Activated CD8-positive, alpha-beta memory T cell treated with anti-CD3 and anti-CD28 coated beads, Interleukin-2, amount 50 U/mL, for 4 hours (primary cell): ENCODE data around the gene GFRA4.

Experiments used
- DNase-seq: peaks from one replicate; pipeline ENCODE4 v3.0.0-alpha.2; 2020

GFRA4 gene

DNA sequence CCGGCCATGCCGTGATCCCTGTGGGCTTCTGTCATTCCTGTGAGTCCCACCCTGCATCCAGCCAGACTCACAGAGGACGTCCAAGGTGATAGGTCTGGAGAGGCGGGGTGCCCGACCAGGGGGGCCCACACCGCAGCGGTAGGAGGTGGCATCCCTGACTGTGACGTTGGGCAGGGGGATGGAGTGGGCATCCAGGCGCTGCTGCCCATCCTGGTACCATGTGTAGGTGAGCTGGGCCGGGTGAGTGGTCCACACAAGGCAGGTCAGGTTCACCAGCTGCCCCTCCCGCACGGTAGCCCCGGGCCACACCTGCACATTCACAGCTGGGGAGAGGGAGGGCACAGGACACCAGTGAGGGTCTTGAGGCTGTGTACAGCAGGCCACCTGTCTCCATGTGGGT lies 30.2 kb upstream of the GFRA4 start:
- DNase-seq = no peak

DNA sequence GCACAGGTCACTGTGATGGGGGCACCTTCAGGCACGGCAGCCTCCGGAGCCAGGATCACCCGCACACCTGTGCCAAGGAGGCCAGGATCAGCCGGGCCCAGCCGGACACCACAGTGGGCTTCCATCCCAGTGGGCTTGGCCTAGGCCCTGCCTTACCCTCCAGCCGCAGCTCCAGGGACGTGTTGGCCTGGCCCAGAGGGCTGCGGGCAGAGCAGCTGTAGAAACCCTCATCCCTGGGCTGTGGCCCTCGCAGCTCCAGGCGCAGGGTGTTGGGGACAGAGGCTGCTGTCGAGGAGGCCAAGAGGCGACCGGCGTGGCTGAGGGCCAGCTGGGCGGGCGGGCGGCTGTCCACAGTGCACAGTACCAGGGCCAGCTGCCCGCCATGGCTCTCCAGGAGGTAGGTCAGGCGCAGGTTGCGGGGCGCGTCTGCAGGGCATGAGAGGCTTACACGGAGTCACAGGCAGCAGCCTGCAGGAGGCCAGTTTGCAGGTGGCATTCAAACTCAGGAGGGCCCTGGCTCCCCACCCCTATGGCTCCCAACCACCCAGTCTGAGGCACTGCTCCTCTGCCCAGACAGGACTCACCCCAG lies 29.6 kb upstream of the GFRA4 start:
- no peak for DNase-seq

DNA sequence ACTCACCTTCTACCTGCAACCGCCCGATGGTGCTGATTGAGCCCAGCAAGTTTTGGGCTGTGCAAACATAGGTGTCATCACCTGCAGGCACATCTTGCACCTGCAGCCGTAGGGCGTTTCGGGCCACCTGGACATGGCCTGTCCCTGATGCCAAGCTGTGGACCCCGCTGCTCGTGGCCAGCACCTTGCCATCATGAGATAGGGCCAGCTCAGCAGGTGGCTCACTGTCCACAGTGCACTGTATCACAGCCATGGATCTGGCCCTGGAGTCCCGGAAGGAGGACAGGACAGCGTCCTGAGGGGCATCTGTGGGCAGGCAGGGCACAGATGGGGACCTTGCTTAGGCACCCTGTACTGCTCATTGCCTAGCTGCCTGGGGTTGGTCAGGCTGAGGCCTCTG lies 28.7 kb upstream of the GFRA4 start:
- no peak for DNase-seq

GRCh38 chr20:3691306-3691705 lies 28.1 kb upstream of the GFRA4 start:
- no peak for DNase-seq

DNA sequence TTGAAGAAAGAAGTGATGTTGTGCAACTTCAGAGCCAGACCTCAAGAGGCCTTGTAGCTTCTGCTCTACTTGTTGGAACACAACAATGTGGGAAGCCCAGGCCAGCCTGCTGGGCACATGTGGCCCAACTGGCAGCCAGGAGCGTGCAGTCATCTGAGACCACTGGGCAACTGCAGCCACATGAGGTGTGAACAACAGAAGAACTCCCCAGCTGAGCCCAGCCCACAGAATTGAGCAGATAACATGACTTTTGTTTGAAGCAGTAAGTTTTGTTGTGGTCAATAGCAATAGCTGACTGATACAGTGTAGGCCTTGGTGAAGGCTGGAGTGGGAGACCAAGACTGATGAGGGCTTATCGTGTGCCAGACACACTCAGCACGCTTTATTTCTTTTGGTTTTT lies 27.2 kb upstream of the GFRA4 start:
- no peak for DNase-seq

- no peak for DNase-seq
Observed at GRCh38 chr20:3689978-3690377, 26.8 kb upstream of the GFRA4 start.

- DNase-seq = no peak
Observed at GRCh38 chr20:3687655-3688054, 24.5 kb upstream of the GFRA4 start.

DNA sequence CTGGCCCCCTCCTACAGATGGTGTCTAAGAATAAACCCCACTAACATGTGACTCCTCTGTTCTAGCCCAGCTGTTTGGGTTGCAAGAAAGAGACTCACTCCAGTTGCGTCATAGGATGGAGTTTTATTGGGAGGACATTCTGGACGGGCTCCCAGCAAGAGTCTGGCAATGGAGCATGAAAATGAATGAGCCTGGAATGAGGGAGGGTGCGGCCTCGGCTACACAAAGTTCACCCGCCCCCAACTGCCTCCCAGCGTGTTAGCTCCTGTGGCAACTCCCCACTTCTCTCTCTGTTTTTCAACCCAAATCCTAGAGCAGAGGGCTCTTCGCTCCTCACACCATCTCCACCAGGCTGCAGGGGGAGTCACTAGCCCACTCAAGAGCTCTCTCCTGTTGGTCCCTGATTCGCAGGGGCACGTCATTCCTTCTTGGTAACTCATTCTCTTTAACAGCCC lies 23.7 kb upstream of the GFRA4 start:
- DNase-seq = no peak

DNA sequence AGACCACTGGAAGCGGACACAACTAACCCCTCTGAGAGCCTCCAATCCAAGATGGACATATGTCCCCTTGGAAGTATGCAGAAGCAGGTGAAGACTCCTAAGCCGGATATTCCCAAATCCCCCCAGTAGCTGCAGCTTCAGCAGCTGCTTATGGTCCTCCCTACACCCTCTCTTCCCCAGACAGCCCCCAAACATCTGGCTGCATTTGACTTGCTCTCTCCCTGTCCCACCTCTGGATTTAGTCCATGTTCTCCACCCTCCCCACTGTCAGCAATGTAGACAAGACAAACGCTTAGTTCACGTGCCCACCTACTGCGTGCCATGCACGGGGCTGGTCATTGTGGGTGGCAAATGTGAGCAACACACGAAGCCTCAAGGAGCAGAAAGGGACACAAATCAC lies 23.2 kb upstream of the GFRA4 start:
- no peak for DNase-seq

DNA sequence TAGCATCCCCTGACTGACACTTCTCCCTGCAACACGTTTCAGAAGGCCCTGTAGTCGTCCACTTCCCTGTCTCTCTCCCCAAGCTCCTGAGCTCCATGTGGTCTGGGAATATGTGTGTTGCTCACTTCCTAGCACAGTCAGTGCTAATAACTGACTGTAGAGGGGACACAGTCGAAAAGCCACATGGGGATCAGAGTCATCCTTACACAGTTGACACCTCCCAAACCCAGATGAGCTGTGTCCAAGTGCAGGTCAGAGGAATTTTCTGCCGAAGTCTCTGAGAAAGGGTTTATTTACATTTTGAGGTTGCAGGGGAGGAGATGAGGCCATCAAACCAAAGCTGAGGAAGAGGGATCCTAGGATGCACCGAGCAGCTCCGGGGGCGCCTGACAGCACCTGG lies 22.1 kb upstream of the GFRA4 start:
- DNase-seq = no peak

DNA sequence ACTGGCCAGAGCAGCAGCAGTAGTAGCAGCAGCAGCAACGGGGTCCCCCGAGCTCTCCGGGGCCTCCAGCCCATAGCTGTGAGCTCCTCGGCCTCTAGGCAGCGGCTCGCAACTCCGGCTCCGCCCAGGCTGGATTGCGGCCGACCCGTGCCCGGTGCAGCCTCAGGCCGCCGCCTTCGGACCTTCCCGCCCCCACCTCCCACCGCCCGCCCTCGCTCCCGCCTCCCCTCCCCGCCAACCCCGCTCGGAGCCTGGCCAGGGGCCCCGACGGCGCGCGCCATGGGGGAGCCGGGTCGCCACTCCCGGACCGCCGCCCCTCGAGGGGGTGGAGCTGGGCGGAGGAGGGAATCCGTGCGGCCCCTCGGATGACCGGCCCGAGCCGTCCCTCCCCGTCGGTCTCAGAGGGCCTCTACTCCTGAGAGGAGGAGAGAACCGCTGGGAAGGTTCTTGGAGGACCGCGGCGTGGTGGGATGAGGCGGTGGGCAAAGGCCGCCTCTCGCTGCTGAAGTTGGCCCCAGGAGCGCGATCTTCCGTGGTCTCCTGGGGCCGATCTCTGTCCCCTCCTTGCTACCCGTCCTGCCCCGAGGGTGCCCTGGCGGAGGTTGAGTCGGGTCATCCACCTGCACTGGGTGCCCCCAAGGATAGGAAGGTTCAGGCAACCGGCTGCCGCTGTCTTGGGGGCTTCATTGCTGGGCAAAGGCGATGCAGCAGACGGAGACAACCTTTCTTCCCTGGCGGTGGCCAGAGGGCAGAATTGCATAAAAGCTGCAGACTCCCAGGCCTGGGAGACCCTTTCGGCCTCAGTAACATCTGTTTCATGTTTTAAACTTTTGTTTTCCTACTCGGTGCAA lies 19.0 kb upstream of the GFRA4 start, which contains the start of gene ADAM33:
Gene ADAM33 (minus strand): TSS at position 80 of the 851 bp plus-strand sequence. CDS start 6 bp downstream, at position 74.
- DNase-seq = no peak

GRCh38 chr20:3681352-3681930 lies 18.2 kb upstream of the GFRA4 start:
- DNase-seq = no peak

DNA sequence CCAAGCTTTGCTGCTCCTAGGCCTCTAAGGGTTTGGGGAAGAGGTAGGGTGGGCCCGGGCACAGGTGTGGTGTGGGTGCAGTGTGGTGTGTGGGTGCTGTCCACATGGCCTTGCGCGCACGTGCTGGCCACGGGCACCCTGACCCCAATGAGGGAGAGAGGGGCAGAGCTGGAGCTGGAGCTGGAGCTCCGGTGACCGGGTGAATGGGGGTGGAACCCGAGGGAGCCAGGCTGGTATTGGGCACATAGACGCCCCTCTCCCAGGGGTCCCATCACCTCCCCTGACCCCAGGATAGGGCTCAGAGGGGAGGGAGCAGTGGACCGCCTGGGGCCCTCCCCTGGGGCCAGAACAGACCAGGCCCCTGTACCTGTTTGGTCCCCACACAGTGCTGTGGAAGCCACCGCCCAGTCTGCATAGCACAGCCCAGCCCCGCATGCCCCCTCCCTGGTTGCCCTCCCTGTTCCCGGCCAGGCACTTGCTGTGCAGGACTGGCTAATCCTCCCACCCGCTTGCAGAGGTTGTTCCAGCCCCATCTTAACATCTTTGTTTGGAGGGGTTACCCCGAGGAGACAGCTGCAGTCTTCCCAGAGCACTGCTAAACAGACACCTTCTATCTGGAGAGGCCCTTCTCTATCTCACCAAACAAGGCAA lies 17.6 kb upstream of the GFRA4 start:
- DNase-seq = no peak

GRCh38 chr20:3679749-3680700 lies 16.8 kb upstream of the GFRA4 start:
- DNase-seq = no peak

GRCh38 chr20:3678856-3679720 lies 15.9 kb upstream of the GFRA4 start:
- no peak for DNase-seq

GRCh38 chr20:3678198-3678597 lies 15.0 kb upstream of the GFRA4 start:
- DNase-seq = no peak

DNA sequence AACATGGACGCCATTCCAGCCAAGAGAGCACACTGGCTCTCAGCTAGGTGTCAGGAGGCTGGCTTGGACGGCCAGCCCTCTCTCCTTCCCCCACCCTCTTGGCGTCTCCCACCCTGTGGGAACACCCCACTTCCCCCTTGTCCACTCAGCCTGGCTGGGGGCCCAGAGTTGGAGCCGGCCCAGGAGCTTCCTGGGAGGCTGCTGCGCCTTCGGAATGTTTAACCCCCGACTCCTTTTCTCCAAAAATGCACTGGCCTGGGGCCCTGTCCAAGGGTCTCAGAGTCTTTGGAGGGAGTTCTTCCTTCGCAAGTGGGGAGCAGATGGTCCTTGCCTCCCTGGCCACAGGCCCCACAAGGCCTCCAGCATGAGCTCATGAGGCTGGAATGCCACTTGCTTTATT lies 14.5 kb upstream of the GFRA4 start:
- DNase-seq = no peak

DNA sequence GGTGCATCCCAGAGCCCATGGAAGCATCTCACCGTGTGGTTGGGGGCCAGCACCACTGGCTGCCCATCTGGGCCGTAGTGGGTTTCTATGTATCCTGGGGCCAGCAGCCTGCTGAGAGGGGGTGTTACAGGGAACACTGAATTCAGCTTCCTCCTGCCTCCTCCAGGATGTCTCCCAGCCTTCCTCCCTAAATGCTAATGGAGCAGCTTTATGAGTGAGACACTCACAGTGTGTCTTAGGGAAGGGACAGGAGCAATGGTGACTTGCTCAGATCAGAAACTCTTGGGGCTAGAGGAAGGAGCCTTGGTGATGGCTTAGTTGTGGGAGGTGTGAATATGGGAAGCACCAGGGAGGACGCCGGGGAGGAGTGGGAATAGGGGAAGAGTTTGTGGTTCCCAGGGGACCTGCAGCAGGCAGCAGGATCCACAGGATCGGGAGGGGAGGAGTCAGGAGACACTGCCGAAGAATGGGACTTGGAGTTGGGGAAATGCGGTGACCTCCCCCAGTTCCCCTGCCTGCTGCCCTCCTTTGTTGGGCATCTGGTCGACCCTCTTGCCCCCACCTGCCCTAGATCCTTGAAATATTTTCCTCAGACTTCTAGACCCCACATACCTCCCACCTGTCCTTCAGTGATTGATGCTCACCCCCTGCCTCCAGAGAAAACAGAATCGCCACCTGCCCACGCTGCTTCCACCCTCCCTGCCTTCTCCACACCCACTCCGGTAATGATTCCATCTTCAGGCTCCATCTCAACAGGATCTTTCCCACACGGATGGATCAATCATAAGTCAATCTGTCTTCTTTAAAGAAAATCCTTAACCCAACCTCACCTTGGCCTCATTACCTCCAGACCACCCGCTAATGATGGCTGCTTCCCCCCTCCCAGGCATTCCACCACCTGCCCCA lies 12.0 kb upstream of the GFRA4 start:
- no peak for DNase-seq

DNA sequence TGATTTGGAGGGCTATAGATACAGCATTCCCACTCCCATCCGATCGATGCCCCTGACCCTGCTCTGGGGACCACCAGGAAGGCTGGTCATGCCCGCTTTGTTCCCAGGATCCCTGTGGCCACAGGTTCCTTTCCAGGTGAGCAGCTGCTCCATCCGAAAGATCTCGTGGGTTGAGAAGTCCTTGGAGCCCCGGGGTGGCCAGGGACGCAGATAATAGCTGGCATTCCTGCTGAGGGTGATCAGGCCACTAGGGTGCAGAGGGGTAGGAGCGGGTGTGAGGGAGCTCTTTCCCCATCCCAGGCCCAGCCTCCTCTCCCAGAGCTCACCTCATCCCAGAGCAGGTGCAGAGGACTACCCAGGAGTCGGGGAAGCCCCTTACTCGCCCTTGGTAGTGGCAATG lies 11.2 kb upstream of the GFRA4 start:
- no peak for DNase-seq
